Gastrocnemius medialis (tissue), 4 donors: ENCODE results near the gene CREBBP.

ENCODE experiments used
- CTCF ChIP-seq, 5 experiments: fragments of 450-650 bp in 3 of 5; fragments of 200-600 bp in 2 of 5; sonication (generic) in 2 of 5; IDR thresholded peaks in 4 of 5; conservative IDR thresholded peaks in 1 of 5; 1 replicate in 4 of 5; 2 replicates in 1 of 5; pipeline ENCODE4 v1.5.1; 2016 to 2019; ENCODE audit warnings: antibody characterized with exemption in 5 of 5, mild to moderate bottlenecking in 3 of 5, moderate library complexity in 3 of 5
- POLR2A ChIP-seq, 2 donors: fragments of 450-650 bp; IDR thresholded peaks; one replicate each; pipeline ENCODE4 v1.6.1; 2017; ENCODE audit warnings: antibody characterized with exemption in 2 of 2, mild to moderate bottlenecking in 2 of 2, moderate library complexity in 2 of 2

GRCh38 chr16:3698941-3699340 is 181.6 kb downstream of the CREBBP start:
- no peak for TF ChIP-seq CTCF (IDR thresholded peaks at IDR 0.05 in 4 of 5, conservative IDR thresholded peaks at IDR 0.05 in 1 of 5)
- TF ChIP-seq POLR2A (IDR thresholded peaks at IDR 0.05), result no peak
